Lung microvascular endothelial cell (primary cell): ENCODE measurements around the gene PBLD. TPM values are rescaled to one million over a fixed set of nuclear protein-coding genes. Genes with fewer than 3 reads are reported as not detected.
A peak's percentile ranks its signal among the peaks of the same experiment; 100 is the strongest.
"Not testable (repeated sequence)": the region's sequence is repeated elsewhere in the genome, so short reads cannot be mapped to it uniquely, and the experiment has no call there.

Experiments used
- DNase-seq, 2 donors: peaks; one replicate each; pipeline versions ENCODE4 v3.0.0 to v3.0.0-alpha.2; 2010; ENCODE audit warnings: low read depth in 2 of 2
- total RNA-seq: library from RNA; depleted of rRNA; stranded (reverse); fragments of >200 nt; gene quantifications from 2 replicates; pipeline ENCODE4 v1.2.1, GENCODE V29; 2014

The PBLD gene
- total RNA-seq, 1 donor from 2014 or later: 3.2 TPM

DNA sequence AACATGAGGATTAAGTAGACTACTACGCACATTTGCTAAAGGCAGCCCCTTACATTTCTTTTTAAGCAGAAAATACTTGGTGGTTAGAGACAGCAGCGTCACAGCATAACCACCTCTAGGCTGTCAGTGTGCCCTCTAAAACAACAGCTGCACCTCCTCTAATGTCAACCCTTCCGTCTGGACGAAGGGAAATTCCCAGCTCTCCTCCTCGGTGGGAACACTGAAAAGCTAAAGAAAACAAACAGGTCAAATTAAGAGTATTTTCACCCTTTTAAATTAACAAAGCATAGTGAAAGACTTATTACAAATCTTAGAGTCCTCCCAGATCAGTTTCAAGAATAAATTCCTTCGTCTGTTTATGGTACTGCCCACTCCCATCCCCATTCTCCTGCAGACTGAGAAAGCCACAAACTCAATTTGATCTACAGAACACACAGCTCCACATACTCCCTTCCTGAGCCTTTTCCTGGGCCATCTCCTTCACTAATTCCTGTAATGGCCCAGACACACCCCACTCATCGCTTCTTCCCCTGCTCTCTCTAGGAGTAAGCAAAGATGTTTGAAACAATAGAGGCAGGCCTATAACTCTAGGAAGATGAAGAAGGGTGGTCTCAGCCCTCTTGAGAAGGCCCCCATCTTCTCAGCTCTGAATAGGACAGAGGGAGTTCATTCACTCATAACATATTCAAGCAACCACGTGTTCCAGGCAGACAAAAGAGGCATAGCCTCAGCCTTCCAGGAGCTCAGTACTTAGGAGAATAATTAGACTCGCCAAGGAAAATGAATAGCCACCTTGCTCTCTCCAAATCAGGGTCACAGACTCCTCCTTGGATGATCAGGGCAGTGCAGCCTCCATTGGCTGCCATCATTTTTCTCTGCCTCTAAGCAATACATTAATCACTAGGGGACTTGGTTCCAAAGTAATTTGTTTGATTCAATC is 48.4 kb downstream of the PBLD start:
- no peak for DNase-seq

DNA sequence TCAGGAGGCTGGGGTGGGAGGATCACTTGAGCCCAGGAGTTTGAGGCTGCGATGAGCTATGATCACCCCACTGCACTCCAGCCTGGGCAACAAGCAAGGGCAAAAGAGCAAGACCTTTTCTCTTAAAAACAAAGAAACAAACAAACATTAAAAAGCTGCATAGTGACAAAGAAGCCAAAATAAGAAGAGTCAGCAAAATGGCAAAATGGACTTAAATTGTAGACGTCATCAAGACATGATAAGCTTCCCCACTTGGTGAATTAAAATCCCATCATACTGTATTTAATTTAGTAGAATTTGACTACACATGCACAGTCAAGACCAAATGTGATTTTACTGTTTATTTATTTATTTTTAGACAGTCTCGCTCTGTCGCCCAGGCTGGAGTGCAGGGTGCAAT is 52.0 kb downstream of the PBLD start:
- no peak for DNase-seq

DNA sequence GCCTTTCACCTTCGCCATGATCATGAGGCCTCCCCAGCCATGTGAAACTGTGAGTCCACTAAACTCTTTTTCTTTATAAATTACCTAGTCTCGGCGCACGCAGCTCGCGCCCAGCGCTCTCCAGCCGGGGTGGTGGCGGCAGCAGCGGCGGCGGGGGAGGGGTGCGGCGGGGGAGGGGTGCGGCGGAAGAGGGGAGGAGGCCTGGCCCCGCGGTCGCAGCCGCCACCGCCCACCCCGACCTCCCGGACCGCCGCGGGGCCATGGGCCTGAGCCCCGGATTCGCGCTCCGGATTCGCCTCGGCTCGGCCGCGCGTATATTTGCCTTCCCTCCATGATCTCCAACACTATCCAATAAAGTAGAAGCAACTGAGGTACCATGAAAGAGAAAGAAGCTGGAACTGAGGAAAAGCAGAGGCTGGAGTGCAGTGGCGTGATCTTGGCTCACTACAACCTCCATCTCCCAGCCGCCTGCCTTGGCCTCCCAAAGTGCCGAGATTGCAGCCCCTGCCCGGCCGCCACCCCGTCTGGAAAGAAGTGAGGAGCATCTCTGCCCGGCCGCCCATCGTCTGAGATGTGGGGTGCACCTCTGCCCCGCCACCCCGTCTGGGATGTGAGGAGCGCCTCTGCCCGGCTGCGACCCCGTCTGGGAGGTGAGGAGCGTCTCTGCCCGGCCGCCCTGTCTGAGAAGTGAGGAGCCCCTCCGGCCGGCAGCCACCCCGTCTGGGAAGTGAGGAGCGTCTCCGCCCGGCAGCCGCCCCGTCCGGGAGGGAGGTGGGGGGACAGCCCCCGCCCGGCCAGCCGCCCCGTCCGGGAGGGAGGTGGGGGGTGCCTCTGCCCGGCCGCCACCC is 53.6 kb downstream of the PBLD start:
- not testable (repeated sequence) for DNase-seq

DNA sequence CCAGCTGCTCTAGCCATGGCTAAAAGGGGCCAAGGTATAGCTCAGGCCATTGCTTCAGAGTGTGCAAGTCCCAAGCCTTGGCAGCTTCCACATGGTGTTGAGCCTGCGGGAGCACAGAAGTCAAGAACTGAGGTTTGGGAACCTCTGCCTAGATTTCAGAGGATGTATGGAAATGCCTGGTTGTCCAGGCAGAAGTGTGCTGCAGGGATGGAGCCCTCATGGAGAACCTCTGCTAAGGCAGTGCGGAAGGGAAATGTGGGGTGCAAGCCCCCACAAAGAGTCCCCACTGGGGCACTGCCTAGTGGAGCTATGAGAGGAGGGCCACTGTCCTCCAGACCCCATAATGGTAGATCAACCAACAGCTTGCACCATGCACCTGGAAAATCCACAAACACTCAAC is 54.9 kb downstream of the PBLD start:
- not testable (repeated sequence) for DNase-seq

DNA sequence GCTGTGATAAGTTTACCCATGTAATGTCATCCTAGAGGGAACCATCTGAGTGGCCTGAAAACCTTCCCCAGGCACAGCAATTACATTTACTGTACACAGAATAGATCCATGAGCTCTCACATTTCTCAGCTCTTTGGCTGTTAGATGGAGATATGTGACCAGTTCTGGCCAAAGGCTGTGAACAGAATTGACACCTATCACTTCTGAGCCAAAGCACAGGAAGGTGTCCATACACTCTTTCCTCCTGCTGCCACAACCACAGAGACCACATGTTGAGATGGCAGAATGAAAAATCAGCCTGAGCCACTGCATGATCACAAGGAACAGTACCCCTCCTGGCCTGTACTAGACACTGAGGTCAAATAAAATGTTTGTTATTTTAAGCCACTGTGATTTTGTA is 56.5 kb downstream of the PBLD start:
- no peak for DNase-seq

DNA sequence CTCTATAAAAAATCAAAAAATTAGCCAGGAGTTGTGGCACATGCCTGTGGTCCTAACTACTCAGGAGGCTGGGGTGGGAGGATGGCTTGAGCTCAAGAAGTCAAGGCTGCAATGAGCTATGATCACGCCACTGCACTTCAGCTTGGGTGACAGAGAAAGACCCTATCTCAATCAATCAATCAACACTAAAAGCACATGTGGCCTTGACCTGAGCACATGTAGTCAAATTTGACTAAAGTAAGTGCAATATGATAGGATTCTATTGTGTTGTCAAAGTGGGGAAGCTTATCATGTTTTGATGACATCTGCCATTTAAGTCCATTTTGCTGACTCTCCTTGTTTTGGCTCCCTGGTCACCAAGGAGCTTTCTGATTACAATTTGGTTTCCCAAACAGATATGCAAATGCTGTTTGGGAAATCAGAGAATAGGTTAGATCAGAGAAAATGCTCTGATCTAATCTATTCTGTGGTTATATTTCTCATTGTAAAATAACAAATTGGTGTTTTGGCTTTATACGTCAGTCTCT is 57.1 kb downstream of the PBLD start:
- no peak for DNase-seq

DNA sequence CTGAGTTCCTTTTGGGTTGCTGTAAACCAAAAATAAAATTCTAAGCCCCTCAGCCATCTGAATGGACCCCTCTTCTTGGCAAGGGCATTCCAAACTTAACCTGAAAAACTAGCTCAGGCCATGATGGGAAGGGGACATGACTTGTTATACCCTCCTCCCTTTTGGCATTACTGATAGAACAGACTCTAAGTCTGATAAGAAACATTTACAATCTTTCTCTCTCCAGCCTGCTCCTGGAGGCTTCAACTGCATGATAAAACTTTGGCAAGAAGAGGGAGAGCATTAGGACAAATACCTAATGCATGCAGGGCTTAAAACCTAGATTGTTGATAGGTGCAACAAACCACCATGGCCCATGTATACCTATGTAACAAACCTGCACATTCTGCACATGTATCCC is 59.9 kb downstream of the PBLD start:
- DNase-seq: no peak

DNA sequence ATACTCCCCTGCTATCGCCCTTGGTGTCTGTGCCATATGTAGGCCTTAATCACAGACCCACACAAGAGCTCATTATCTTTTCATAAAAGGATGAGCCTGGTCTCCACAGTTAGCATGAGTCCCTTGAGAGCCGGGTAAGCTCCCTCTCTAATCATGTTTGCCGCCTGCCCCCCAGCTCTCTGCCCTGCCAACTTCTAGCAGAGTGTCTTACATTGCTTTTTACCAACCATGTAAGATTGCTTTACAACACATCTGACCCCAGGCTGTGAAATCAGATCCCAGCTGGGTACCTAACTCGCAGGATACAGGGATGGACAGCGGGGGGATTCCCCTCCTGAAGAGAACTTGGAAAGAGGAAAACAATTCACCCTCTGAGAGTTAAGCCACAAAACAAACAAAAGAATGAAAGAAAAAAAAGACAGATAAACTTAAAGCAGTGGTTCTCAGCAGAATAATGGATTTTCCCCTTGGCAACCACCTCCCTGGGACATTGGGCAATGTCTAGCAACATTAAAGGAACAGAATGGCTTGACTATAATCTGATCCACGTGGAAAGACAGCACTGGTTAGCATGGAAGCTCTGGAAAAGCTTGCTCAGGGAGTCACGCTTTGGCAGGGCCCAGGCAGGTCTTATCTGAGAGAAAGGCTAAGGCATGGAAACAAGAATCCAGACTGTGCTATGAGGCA is 61.4 kb downstream of the PBLD start:
- no peak for DNase-seq

DNA sequence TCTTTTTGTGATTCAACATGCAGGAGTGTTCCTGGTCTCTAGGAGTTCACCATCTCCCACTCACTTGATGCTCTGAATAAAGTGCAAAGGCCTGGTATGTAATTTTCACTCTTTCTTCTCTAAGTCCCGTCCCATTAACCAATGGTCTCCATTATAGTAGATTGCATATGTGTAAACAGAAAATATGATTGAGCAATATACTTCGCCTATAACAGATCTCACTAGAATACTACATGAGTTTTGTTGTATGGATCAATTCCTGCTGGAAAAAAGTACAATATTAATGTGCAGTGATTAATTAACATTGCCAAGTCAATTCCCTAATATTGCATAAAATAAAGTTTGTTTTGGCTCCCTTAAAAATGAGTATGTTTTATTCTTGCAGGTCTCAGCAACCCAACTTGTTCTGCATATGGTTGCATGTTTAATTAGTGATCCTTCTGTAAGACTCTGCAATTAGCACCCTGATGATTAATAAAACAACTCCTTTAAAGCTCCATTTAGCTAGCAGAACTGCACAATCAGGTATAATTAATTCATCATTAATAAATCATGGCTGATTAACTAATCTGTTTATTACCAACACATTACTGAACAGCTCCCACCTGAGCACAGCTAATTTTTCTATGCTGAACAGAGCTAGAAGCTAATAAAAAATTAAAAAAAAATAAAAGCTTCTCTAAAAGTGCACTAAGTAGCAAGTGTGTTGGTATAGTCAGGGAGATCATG is 63.0 kb downstream of the PBLD start:
- DNase-seq: no peak

DNA sequence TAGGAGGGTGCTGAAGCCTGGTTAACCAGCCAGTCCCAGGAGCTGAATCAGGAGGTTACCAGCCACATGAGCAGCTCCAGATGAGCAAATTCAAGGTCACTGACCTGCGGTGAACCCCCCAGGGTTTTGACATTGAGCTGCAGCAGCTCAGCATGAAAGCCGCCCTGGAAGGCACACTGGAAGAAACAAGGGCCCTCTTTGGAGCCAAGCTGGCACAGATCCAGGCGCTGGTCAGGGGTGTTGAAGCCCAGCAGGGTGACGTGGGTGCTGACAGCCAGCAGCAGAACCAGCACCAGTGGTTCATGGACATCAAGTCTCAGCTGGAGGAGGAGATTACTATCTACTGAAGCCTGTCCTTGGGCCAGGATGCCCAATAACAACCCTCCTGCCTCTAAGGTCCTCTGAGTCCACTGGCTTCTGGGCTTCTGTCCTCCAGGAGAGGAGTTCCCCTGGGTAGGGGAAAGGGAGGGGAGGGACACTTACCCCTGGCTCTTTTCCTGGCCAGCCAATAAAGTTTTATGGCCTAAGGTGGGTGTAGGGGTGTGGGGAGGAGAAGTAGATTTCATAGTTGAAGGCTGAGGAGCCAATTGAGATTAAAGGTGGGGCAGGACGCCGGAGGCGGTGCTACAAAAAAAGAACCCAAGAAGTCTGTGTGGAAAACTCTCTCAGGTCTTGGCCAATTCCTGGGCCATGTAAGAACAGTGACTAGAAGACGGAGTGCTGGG is 71.4 kb downstream of the PBLD start:
- DNase-seq: no peak

DNA sequence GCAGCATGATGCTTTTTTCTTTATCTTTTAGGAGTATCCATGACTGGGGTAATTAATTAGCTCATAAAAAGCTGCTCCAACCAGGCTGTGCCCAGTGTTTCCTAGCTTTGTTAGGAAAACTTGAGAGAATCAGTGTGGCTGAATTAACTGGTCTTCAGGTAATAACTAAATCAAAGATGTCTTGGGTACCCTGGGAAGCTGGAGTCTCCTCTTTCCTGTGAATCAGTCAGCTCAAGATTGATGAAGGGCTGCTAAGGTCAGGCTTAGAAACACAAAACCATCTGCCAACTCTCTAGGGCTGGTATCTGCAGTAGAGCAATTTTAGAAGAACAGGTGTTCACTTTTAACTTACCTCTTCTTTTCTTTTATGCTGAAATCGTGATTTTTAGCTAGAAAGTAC is 79.4 kb downstream of the PBLD start:
- DNase-seq: no peak

DNA sequence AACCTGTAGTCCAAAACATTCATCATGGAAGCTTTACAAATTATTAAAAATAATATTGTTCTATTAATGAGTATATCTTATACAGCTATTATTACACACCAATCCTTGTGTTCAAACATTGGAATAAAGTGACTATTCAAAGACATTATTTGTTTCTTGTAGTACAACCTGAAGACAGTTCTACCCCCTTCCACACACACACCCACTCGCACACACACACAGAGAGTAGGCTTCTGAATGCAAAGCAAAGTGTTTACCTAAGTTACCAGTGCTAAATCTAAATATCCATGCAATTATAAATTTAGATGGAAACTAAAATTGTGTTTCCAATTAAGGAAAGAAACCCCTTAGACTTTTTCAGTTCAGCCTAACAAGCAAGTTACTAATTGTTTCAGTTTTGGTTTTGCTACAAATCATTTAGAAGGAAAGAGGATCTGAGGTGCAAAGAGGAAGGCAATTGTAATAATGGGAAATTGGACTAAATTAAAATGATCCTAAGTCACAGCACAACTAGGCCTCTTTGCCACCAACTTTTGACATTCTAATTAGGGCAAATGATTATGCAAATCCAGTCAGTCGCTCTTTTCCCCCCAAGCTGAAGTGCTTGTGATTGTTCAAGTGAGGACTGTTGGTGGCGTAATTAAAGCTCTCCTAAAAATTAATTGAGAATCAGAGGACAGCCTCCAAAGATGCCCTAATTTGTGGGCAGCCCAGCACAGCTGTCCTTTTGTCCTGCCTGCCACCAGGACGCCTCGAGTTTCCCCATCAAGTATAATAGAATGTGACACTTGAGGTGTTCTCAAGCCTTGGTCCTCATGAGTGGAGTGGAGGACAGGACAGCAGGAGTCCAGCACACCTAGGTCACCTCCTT is 80.9 kb downstream of the PBLD start:
- no peak for DNase-seq

DNA sequence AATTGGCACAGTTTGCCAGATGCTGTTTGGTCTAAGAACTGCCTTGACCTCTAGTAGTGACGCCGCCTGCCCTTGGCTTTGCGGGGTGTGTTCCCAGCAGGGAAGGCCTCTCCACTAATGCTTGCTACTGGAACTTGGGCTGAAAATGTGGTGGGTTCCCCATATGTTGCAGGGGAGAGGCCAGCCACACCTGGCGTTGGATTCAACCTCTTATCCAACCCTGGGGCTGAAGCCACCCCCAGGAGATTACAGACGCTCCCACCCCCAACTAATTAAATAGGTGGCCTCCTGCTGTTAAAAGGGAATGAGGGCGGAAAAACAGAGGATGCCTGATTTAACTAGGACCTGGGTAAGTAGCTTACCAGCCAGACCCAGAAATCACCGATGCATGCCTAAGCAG is 81.6 kb downstream of the PBLD start:
- DNase-seq: no peak

DNA sequence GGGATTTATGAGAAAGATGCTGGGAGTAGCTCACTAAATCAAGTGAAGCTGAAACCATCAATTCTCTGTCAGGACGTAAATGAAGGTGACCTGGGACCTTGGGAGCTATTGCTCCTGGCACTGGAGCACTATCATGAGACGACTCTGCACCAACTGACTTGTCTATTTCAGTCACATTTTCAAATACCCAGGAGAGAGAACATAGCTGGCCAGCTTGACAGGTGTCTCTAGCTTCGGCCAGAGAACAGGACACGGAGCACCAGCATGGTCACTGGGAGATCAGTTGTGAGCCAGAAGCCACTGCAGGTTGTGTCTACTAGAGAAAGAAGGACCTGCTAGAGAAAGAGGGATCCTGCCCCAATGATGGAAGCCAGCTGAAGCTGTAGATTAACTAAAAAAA is 83.4 kb downstream of the PBLD start:
- DNase-seq: no peak

DNA sequence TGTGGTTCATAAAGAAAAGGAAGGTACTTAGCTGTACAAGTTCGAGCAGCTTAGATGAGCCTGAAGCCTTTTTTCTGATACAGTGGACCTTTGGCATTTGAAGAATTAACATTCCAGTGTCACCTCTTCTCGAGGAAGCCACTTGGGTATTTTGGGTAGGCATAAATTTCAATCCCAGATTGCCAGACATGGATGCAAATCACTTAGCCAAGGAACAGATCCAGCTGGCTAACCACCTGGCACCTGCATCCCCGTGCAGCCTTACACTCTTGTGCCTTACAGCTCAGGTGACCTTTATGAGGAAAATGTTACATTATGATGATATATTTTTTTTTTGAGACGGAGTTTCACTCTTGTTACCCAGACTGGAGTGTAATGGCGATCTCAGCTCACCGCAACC is 84.8 kb downstream of the PBLD start:
- no peak for DNase-seq

DNA sequence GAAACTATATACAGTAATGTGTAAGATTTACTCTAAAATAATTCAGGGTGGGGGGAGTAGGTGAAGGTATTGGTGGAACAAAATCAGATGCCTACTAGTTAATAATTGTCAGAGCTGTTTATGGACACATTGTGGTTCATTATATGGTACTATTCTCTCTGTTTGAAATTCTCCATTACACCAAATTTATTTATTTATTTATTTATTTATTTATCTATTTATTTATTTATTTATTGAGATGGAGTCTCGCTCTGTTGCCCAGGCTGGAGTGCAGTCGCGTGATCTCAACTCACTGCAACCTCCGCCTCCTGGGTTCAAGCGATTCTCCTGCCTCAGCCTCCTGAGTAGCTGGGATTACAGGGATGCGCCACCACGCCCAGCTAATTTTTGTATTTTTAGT is 86.3 kb downstream of the PBLD start:
- DNase-seq: not testable (repeated sequence)

DNA sequence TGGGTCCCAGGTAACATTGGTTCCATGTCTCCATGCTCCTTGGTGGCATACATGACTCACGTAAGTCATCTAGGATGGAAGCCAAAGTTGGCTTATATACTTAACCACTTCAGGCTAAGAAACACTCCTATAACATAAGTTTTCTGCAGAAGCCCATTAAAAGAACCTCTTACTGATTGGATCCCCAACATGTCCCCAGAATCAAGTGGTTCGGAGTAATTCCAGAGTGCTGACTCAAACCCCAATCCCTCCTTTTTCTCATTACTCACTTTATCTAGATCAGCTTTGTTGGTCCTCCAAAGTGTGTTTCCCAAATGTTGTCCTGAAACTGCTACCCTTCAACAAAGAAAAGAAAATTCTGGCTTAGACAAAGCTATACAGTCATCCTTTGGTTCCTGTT is 90.7 kb downstream of the PBLD start:
- no peak for DNase-seq

DNA sequence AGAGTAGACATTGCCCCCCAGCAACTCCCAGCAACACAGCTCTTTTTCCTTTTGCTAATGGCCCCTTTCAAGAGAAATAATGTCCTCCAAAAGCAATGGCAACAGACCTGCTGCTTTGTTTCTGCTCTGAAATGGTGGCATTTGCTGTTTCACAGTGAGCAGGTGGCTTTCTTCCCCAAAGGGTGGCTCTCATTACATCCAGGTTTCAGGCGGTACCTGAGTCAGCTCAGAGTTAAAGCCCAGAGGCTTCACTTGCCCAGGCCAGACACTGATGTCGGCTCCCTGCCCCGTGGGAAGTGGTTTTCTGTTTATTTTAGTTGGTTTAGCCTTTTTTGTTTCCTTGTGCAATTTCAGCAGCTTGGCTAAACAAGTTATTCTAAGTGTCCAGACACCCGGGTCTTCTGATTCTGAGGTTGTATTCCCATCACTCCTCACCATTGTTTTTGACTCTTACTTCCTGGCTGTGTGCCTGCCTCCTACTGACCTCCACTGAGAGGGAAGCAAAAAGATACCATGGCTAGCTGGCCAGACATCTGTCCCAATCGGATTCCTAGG is 93.1 kb downstream of the PBLD start:
- DNase-seq: peak in 1 of 2 donors; percentile 2

DNA sequence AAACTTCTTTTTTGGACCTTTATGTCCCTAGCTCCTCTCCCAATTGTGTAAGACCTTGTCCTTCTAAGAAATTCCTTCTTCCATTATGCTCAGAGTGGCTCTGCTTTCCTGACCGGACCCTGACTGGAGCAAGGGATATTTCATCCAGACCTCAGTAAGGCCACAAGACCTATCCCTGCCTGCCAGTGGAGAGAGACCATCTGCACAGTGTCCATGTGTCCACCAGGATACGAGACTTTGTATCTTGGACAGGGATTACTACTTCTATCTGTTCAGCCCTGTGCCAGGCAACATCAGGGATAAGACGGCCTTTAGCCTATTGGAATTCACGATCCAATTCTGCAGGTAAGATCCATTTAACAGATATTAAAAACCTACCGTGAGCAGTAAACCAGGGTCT is 93.7 kb downstream of the PBLD start:
- DNase-seq: no peak
